ENCODE data around the gene SLC24A4.

GRCh38 chr14:92352158-92352985 lies 29.4 kb downstream of the SLC24A4 start:
- no peak for TF ChIP-seq CTCF (IDR thresholded peaks at IDR 0.05)
- TF ChIP-seq POLR2A (IDR thresholded peaks at IDR 0.05): no peak
